GM23338 (cell line): ENCODE measurements around the gene CCT2. TPM values are rescaled to one million over a fixed set of nuclear protein-coding genes. Genes with fewer than 3 reads are reported as not detected.

Source experiments
- ATAC-seq: fragments of 200-7000 bp; cut with Tn5 transposase; 3 replicates; pipeline ENCODE4 v1.9.1; 2020
- DNase-seq: peaks from one replicate; pipeline ENCODE4 v3.0.0-alpha.2; 2015; ENCODE audit warnings: low spot score
- H2AFZ ChIP-seq: fragments of 200-600 bp; sonication (generic); 2 replicates; pipeline ENCODE4 v1.8.0; 2016; ENCODE audit warnings: antibody characterized with exemption, mild to moderate bottlenecking, moderate library complexity
- H3F3A ChIP-seq: fragments of 200-600 bp; sonication (generic); replicated peaks from 2 replicates; pipeline ENCODE4 v1.8.0; 2017; ENCODE audit warnings: antibody characterized with exemption, mixed run types, low read depth
- H3K27ac ChIP-seq: fragments of 200-600 bp; sonication (generic); 2 replicates; pipeline ENCODE4 v1.6.1; 2016; ENCODE audit warnings: low read depth
- H3K27me3 ChIP-seq: fragments of 200-600 bp; sonication (generic); 2 replicates; pipeline ENCODE4 v1.8.0; 2016; ENCODE audit warnings: mild to moderate bottlenecking, mixed run types, moderate library complexity; ENCODE audit not compliant: insufficient read depth
- H3K36me3 ChIP-seq: fragments of 200-600 bp; sonication (generic); 2 replicates; pipeline ENCODE4 v1.8.0; 2016; ENCODE audit warnings: mild to moderate bottlenecking; ENCODE audit not compliant: insufficient read depth
- H3K4me1 ChIP-seq: fragments of 200-600 bp; sonication (generic); 2 replicates; pipeline ENCODE4 v1.8.0; 2016; ENCODE audit warnings: mild to moderate bottlenecking, moderate library complexity; ENCODE audit not compliant: insufficient read depth
- H3K4me2 ChIP-seq: fragments of 200-600 bp; sonication (generic); 2 replicates; pipeline ENCODE4 v1.7.1; 2017; ENCODE audit warnings: mixed run types
- H3K4me3 ChIP-seq: fragments of 200-600 bp; sonication (generic); 2 replicates; pipeline ENCODE4 v1.6.1; 2016; ENCODE audit warnings: mixed run types
- H3K79me2 ChIP-seq: fragments of 200-600 bp; sonication (generic); replicated peaks from 2 replicates; pipeline ENCODE4 v1.8.0; 2017; ENCODE audit warnings: mild to moderate bottlenecking; ENCODE audit not compliant: insufficient read depth
- H3K9me2 ChIP-seq: fragments of 200-600 bp; sonication (generic); 2 replicates; pipeline ENCODE4 v1.8.0; 2017; ENCODE audit not compliant: insufficient read depth
- H4K20me1 ChIP-seq: fragments of 200-600 bp; sonication (generic); replicated peaks from 2 replicates; pipeline ENCODE4 v1.8.0; 2017; ENCODE audit warnings: mild to moderate bottlenecking; ENCODE audit not compliant: insufficient read depth
- H3K27ac Mint-ChIP-seq: 2 replicates; pipeline ENCODE4 v1.8.0; 2020; ENCODE audit warnings: inconsistent platforms, mild to moderate bottlenecking, moderate library complexity, mixed read lengths
- H3K27me3 Mint-ChIP-seq: 3 replicates; pipeline ENCODE4 v1.8.0; 2022; ENCODE audit warnings: low read depth, mild to moderate bottlenecking, moderate library complexity, mixed read lengths, inconsistent platforms; ENCODE audit not compliant: insufficient read depth, poor library complexity
- H3K36me3 Mint-ChIP-seq: 3 replicates; pipeline ENCODE4 v1.8.0; 2021; ENCODE audit warnings: low read depth, mild to moderate bottlenecking, inconsistent platforms, moderate library complexity, mixed read lengths
- H3K4me1 Mint-ChIP-seq: 3 replicates; pipeline ENCODE4 v1.8.0; 2020; ENCODE audit warnings: mild to moderate bottlenecking, inconsistent platforms, mixed read lengths
- H3K4me3 Mint-ChIP-seq: 3 replicates; pipeline ENCODE4 v1.8.0; 2021; ENCODE audit warnings: moderate library complexity, mild to moderate bottlenecking, inconsistent platforms, mixed read lengths
- H3K9me3 Mint-ChIP-seq: 3 replicates; pipeline ENCODE4 v1.8.0; 2020; ENCODE audit warnings: moderate library complexity, mild to moderate bottlenecking, inconsistent platforms, mixed read lengths
- CREB1 ChIP-seq: fragments of 250-450 bp; sonication (Bioruptor Pico); IDR thresholded peaks from 2 replicates; pipeline ENCODE4 v1.5.0; 2020; ENCODE audit warnings: low read depth, mild to moderate bottlenecking, moderate library complexity
- CTCF ChIP-seq, 2 experiments: fragments of 200-600 bp in 1 of 2; sonication (generic) in 1 of 2; conservative IDR thresholded peaks; 2 replicates each; pipeline versions ENCODE4 v1.5.1 to v1.6.1; 2016 to 2017; ENCODE audit warnings: antibody characterized with exemption in 2 of 2, low read depth in 2 of 2, mild to moderate bottlenecking in 2 of 2, moderate library complexity in 1 of 2
- ETS1 ChIP-seq: IDR thresholded peaks from 2 replicates; pipeline ENCODE4 v1.6.1; 2016; ENCODE audit warnings: antibody characterized with exemption
- EZH2 ChIP-seq: fragments of 200-600 bp; sonication (generic); IDR thresholded peaks from one replicate; pipeline ENCODE4 v1.8.0; 2017; ENCODE audit warnings: antibody characterized with exemption, mild to moderate bottlenecking, low read depth; ENCODE audit not compliant: unreplicated experiment
- EZH2phosphoT487 ChIP-seq: fragments of 200-600 bp; sonication (generic); IDR thresholded peaks from one replicate; pipeline ENCODE4 v1.8.1; 2018; ENCODE audit warnings: antibody characterized with exemption; ENCODE audit not compliant: unreplicated experiment
- JUNB ChIP-seq: IDR thresholded peaks from one replicate; pipeline ENCODE4 v1.6.1; 2016; ENCODE audit warnings: antibody characterized with exemption; ENCODE audit not compliant: unreplicated experiment
- REST ChIP-seq: IDR thresholded peaks from one replicate; pipeline ENCODE4 v1.6.1; 2018; ENCODE audit warnings: antibody characterized with exemption; ENCODE audit not compliant: unreplicated experiment
- STAT1 ChIP-seq: IDR thresholded peaks from one replicate; pipeline ENCODE4 v1.6.1; 2016; ENCODE audit warnings: antibody characterized with exemption; ENCODE audit not compliant: unreplicated experiment
- ZNF114 ChIP-seq: fragments of 250-450 bp; sonication (Bioruptor Pico); IDR thresholded peaks from 2 replicates; pipeline ENCODE4 v1.5.0; 2020; ENCODE audit warnings: mild to moderate bottlenecking, moderate library complexity
- ZNF331 ChIP-seq: fragments of 250-450 bp; sonication (Bioruptor Pico); IDR thresholded peaks from 2 replicates; pipeline ENCODE4 v1.5.0; 2020; ENCODE audit warnings: low read depth, mild to moderate bottlenecking, moderate library complexity
- polyA plus RNA-seq: library from polyadenylated mRNA; unstranded; fragments of >200 nt; fragmentation: Nextera tagmentation; extraction: Ambion mirVana; gene quantifications from 2 replicates; pipeline ENCODE4 v1.2.1, GENCODE V29; 2016
- total RNA-seq: library from RNA; depleted of rRNA; stranded (reverse); fragments of >200 nt; shearing (Covaris generic); gene quantifications from 2 replicates; pipeline ENCODE4 v1.2.3, GENCODE V29; 2014

CCT2 gene
- total and polyA plus RNA-seq, 2 experiments from 2014 or later: 434 to 778 TPM

GRCh38 chr12:69575346-69575745, 9.9 kb upstream of the CCT2 start (continued):
- TF ChIP-seq REST (no peak), JUNB (no peak), CTCF (conservative IDR thresholded peaks at IDR 0.05; ENCODE audit: low read depth in 2 of 2) (no peak)

GRCh38 chr12:69578283-69578682, 7.0 kb upstream of the CCT2 start:
- no peaks in the 10 kb centered on the region for H3F3A ChIP-seq
- Mint-ChIP-seq H3K4me1 (peaks cover 12% of the 10 kb centered on the region), H3K27ac (no peak overlapping the region), H3K9me3 (no peaks in the 10 kb centered on the region; the same call in 2 of the 3 replicates), H3K27me3 (no peaks in the 10 kb centered on the region), H3K36me3 (peaks cover 12% of the 10 kb centered on the region), H3K4me3 (no peak overlapping the region)
- no peaks in the 10 kb centered on the region for H4K20me1 ChIP-seq
- H3K9me2 ChIP-seq: no peaks in the 10 kb centered on the region
- H3K4me2 ChIP-seq: no peak overlapping the region
- no peaks in the 10 kb centered on the region for H3K27me3 ChIP-seq
- DNase-seq: no peak
- no peaks in the 10 kb centered on the region for H3K79me2 ChIP-seq
- ATAC-seq: no peak
- H3K27ac ChIP-seq: no peak overlapping the region
- TF ChIP-seq EZH2: no peak
- H3K36me3 ChIP-seq: peaks cover 4% of the 10 kb centered on the region; the same call in 1 of the 2 replicates
- H3K4me3 ChIP-seq: no peak overlapping the region
- H3K4me1 ChIP-seq: no peaks in the 10 kb centered on the region
- H2AFZ ChIP-seq: no peak overlapping the region

- H3K36me3 ChIP-seq: no peaks in the 10 kb centered on the region; the same call in 1 of the 2 replicates
- ATAC-seq: no peak
- H3K27me3 ChIP-seq: no peaks in the 10 kb centered on the region
- H3F3A ChIP-seq: no peaks in the 10 kb centered on the region
- H3K9me2 ChIP-seq: no peaks in the 10 kb centered on the region
- no peak overlapping the region for H2AFZ ChIP-seq
- H3K4me3 Mint-ChIP-seq: no peak overlapping the region
- H3K4me2 ChIP-seq: no peak overlapping the region
- H3K4me1 Mint-ChIP-seq: peaks cover 14% of the 10 kb centered on the region
- no peaks in the 10 kb centered on the region for H3K79me2 ChIP-seq
- H3K4me3 ChIP-seq: no peak overlapping the region
- no peak overlapping the region for H3K27ac Mint-ChIP-seq
- H3K27me3 Mint-ChIP-seq: no peaks in the 10 kb centered on the region
- H3K9me3 Mint-ChIP-seq: no peaks in the 10 kb centered on the region; the same call in 2 of the 3 replicates
- peaks cover 9% of the 10 kb centered on the region for H3K36me3 Mint-ChIP-seq
- H4K20me1 ChIP-seq: no peaks in the 10 kb centered on the region
- no peak overlapping the region for H3K27ac ChIP-seq
- H3K4me1 ChIP-seq: no peaks in the 10 kb centered on the region
- DNase-seq: no peak
- TF ChIP-seq EZH2 (no peak), JUNB (no peak), ZNF114 (CRISPR knock-in tag) (no peak), EZH2phosphoT487 (no peak), ETS1 (no peak), CREB1 (CRISPR knock-in tag) (no peak), ZNF331 (CRISPR knock-in tag) (no peak), REST (no peak), STAT1 (no peak), CTCF (conservative IDR thresholded peaks at IDR 0.05; ENCODE audit: low read depth in 2 of 2) (no peak)
These were observed 6.2 kb upstream of the CCT2 start for GRCh38 chr12:69579029-69579428.
